HG03135 (cell line): ENCODE results near the gene CADM4.

Source experiments
- ATAC-seq: cut with Tn5 transposase; IDR thresholded peaks from one replicate; pipeline ENCODE4 v1.9.1; 2021; ENCODE audit warnings: mild to moderate bottlenecking, moderate library complexity; ENCODE audit not compliant: unreplicated experiment

CADM4 gene

DNA sequence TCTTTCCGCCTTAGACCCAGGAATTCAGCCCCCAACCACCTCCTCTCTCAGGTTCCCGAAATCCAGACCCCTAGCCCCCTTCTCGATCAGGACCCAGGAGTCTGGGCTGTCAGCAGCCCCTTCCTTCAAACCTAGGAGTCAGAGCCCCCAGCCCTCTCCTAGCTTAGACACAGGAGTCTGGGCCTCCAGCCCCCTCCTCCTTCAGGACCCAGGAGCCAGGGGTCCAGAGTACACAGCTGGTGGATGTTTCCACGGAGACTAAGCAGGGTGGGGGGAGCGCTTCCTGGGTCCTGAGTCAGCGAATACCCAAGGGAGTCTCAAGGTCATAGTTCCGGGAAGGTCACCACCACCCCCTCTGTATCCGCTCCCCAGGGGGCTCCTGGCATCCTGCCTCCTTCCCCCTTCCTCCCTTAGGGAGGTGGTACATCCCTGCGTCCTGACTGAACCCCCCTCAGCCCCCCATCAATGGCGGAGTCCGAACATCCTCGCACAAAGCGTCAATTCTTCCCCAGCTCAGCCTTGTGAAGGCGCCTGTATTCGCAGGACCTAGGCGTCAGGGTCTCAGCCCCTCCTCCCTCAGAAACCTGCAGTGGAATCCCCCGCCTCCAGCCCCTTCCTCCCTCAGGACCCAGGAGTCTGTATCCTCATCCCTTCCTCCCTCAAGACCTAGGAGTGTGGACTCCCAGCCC is 4.6 kb downstream of the CADM4 start:
- no peak for ATAC-seq

GRCh38 chr19:43634506-43634871 is 5.2 kb downstream of the CADM4 start:
- no peak for ATAC-seq

GRCh38 chr19:43634068-43634467 is 5.6 kb downstream of the CADM4 start:
- ATAC-seq = no peak

- no peak for ATAC-seq
Observed at GRCh38 chr19:43633520-43633919, 6.1 kb downstream of the CADM4 start.

DNA sequence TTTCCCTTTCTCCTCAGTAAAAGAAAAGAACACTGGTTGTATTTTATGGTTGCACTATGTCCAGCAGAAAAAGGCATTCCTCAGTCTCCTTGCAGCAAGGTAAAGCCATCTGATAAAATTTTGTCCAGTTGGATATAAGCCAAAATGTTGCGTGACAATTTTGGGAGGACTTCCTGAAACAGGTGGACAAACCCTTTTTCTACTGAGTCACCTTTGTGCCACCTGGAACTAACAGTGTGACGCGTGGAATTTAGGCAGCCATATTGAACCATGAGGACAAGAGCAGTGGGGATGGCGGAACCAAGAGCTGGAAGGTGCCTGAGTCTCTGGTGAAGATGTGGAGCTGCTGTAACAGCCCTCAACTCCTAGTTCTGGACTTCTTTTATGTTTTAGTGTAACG is 8.2 kb downstream of the CADM4 start:
- ATAC-seq = no peak

GRCh38 chr19:43628646-43629326 is 10.9 kb downstream of the CADM4 start:
- no peak for ATAC-seq

GRCh38 chr19:43626838-43627237 is 12.8 kb downstream of the CADM4 start:
- no peak for ATAC-seq

GRCh38 chr19:43625918-43626579 is 13.6 kb downstream of the CADM4 start:
- ATAC-seq = no peak

DNA sequence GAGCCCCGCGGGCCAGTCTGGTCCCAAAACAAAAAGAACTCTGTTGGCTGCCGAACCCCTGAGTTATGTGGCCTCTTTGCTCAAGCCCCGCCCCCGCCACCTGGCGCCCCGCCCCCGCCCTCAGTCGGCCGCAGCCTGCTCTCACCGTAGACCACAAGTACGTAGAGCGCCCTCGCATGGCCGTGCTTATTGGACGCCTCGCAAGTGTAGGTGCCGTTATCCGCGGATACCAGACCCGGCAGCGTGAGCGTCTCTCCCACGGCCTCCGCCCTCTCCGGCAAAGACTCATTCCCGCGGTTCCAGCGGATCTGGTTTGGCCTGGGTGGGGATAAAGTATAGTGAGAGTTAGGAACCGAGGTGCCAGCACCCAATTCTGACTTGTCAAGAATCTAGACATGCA is 14.7 kb downstream of the CADM4 start:
- no peak for ATAC-seq

GRCh38 chr19:43623889-43624670 is 15.6 kb downstream of the CADM4 start:
- no peak for ATAC-seq

DNA sequence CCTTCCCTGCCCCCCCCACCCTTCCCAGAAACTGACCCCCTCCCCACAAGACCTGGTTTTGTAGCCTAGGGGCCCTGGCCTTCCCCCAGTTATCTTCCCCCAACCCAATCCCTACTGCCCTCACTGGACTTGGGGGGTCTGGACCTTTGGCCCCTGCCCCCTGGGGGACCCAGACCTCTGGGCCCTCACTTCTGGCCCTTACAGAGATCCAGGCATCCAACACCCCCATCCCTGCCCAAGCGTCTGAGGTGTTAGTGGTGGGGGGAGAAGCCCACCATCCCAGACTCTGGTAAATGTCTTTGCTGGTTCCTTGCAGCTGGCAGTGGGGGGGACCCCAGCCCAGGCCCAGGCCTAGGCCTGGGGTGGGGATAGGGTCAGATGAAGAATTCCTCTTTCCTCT is 16.7 kb downstream of the CADM4 start:
- ATAC-seq = no peak

GRCh38 chr19:43622070-43622469 is 17.6 kb downstream of the CADM4 start:
- ATAC-seq = no peak

DNA sequence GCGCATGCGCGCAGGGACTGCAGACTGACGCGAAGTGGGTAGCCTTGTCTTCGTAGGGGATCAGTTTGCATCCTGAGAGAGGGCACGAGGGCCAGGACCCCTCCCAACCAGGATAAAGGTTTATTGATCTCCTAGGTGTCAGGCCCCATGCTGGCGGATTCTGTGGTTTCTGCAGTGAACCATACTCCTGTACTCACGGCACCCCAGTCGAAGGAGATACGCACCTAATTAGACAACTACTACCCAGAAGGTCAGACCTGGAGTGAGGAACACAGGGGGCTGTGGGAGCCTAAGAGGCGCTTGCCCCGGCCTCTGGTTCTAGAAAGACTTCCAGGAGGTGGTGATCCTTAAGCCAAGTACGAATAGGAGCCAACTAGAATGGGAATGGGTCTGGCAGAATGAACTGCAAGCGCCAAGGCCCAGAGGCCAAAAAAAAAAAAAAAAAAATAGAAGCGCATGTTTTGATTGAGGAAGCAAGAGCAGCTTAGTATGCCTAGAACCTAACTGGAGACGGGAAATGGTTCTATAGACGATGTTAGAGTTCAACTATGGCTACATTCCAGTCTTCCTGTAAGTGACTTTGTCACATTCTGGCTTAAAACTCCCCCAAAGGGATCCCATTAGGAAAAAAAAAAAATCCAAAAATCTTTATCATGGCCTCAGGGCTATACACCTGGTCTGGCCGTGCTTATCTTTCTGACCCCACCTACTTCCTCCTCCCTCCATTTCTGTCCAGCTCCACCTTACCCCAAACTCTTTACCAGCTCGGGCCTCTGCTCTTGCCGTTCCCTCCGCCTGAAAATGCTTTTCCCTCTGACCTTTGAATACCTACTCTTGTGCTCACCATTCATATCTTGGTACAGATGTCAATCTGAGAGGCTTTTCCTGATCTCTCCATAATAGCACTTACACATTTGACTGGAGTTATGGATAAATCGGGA is 19.3 kb downstream of the CADM4 start:
- no peak for ATAC-seq

GRCh38 chr19:43619262-43620060 is 20.2 kb downstream of the CADM4 start, which contains the start of gene ZNF428:
Gene ZNF428 (minus strand): TSS chr19:43619629. CDS start chr19:43614304, 5,325 bp downstream.
- ATAC-seq = peak; percentile 63

GRCh38 chr19:43618921-43619261 is 20.8 kb downstream of the CADM4 start:
- peak; percentile 22 for ATAC-seq

DNA sequence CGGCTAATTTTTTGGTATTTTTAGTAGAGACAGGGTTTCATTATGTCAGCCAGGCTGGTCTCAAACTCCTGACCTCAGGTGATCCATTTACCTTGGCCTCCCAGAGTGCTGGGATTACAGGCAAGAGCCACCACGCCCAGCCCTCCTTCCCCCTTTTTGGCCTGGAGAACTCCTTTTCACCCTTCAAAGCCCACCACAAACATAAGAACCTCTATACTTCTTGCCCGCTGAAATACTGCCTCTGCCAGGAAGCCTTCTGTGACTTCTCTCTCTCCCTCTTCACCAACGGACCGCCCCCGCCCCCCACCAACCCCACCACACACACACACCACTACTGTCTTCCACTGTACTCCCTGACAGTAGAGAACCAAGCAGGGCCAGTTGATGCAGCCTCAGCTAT is 22.7 kb downstream of the CADM4 start:
- no peak for ATAC-seq

- no peak for ATAC-seq
Observed at GRCh38 chr19:43616306-43616705, 23.3 kb downstream of the CADM4 start.

DNA sequence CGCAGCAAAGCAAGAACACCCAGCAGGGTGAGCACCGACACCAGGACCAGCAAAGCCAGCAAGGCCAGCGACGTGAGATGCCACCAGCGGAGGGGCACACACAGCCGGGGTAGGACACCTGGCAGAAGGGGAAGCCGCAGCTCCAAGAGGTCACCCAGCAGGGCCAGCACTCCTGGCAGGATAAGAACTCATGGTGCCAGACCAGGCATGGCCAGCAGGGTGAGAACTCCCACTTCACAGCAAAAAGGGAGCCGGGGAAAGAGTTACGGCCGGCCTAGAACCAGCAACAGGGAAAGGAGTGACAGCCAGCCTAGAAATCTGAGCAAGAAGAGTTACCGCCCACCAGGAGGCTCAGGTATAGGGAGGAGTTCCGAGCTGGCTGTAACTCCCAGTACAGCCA is 27.3 kb downstream of the CADM4 start:
- ATAC-seq = no peak

DNA sequence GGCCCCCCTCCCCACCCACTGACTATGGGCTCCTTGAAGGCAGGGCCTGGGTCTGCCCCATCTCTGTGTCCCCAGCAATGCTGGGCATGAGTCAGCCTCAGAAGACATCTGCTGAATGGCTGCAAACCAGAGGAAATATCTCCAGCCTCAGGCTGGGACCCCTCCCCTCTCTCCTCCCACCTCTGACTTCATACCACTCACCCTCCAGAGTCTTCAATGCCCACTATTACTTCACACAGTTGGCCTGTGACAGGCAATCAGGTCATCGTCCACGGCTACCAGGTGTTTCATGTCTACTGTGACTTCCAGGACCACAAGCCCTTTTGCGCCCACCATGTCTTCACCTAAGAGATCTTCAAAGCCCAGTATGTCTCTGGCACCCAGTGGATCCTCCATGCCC is 27.9 kb downstream of the CADM4 start, which contains the start of gene SRRM5:
Gene SRRM5 (plus strand): TSS at position 301 of the 400 bp plus-strand sequence. CDS start 34 bp downstream, at position 335.
- ATAC-seq = no peak
